D721Med (cell line): ENCODE measurements around the gene SLC22A5.

Source experiments
- DNase-seq: peaks from one replicate; pipeline ENCODE4 v3.0.0; 2011; ENCODE audit warnings: low spot score; ENCODE audit not compliant: insufficient read length
- FAIRE-seq: peaks from 2 replicates; lab custom pipeline; 2011; peaks lifted over from hg19 to GRCh38; lab: Jason Lieb, UNC
- TF ChIP-seq, protein P1 (sequence below): IDR thresholded peaks from 2 replicates; pipeline ENCODE4 v1.5.1; 2012; ENCODE audit warnings: mild to moderate bottlenecking, control low read depth; ENCODE audit not compliant: insufficient read depth; ENCODE audit errors: missing control alignments

The SLC22A5 gene

DNA sequence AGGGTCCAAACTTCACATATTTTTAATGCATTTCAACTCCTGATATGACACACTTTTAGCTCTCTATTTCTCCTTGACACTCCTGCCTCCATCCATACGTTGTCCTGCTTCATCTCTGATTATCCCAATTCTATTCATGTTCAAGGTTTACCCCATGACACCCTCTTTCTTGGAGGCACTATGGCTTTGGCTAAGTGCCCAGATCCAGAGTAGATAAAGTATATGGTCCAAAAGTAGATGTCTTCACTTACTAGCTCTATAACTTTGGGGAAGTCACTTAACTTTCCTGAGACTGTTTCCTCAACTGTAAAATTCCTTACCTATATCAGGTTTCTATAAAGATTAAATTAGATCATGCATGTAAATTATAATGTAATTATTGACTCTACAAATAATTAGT, 36.1 kb downstream of the SLC22A5 start:
- DNase-seq (no peak), FAIRE-seq (no peak)
- TF ChIP-seq, protein P1, sequence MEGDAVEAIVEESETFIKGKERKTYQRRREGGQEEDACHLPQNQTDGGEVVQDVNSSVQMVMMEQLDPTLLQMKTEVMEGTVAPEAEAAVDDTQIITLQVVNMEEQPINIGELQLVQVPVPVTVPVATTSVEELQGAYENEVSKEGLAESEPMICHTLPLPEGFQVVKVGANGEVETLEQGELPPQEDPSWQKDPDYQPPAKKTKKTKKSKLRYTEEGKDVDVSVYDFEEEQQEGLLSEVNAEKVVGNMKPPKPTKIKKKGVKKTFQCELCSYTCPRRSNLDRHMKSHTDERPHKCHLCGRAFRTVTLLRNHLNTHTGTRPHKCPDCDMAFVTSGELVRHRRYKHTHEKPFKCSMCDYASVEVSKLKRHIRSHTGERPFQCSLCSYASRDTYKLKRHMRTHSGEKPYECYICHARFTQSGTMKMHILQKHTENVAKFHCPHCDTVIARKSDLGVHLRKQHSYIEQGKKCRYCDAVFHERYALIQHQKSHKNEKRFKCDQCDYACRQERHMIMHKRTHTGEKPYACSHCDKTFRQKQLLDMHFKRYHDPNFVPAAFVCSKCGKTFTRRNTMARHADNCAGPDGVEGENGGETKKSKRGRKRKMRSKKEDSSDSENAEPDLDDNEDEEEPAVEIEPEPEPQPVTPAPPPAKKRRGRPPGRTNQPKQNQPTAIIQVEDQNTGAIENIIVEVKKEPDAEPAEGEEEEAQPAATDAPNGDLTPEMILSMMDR, result no peak

DNA sequence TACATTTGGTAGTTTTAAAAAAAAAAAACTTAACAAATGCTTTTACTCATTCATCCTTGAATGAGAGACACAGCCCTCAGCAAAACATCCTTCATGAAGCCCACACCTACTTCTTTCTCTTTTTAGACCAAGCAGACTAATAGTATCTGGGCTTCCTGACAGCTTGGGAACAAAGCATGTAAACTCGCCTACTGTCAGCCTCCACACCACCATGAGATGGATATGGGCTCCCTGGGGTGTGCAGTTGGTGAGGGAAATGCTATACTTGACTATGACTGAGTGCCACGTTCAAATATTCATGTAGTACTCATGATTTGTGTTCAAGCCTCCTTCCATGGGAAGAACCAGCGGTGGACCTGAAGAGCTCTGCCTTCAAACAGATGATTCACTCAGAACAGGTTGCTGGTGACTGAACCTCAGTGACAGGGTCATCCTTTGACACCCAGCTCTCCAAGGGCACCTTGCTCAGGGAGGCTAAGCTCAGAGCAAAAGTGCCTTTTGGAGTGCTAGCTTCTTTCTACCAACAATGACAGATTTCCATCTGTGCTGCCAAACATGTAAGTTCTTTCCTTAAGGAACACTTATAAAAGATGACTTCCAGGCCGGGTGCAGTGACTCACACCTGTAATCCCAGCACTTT, 36.8 kb downstream of the SLC22A5 start:
- no peak for FAIRE-seq
- no peak for DNase-seq
- TF ChIP-seq, protein P1, result no peak

DNA sequence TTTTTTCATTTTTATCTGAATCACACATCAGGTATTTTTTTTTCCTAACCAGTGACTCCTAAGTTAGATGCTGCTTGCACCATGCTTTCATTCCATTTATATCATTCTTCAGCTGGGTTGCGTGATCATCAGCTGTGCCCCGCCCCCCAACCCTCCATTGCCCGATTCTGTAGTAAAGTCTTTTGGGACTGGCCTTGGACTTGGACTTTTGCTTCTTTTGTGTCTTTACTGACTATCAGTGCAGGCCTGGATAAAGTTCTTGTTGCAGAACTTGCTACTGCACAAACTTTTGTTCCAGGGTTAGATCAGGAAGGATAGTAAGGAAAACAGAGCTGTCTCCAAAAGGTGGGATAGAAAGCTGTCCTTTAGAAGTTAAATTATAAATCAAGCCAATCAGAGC, 38.5 kb downstream of the SLC22A5 start:
- TF ChIP-seq, protein P1, result no peak
- FAIRE-seq, result no peak
- DNase-seq, result no peak

DNA sequence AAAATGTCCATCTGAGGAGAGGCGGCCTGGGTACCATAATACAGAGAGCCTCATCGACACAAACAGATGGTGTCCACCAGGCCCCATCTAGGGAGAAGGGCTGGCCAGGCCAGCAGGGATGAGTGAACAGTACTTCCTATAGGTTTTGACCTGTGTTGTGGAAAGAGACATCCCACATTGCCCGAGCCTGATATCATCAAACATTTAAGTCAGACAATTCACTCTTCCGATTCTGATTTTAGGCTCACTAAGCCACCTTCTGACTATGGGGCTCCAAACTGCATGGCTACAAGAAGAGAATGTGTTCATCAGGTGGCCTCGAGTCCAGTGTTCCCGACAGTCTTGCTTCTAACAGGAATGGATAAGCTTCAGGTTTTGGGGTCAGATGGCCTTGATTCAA, 38.9 kb downstream of the SLC22A5 start:
- no peak for DNase-seq
- FAIRE-seq, result no peak
- TF ChIP-seq, protein P1, result no peak

DNA sequence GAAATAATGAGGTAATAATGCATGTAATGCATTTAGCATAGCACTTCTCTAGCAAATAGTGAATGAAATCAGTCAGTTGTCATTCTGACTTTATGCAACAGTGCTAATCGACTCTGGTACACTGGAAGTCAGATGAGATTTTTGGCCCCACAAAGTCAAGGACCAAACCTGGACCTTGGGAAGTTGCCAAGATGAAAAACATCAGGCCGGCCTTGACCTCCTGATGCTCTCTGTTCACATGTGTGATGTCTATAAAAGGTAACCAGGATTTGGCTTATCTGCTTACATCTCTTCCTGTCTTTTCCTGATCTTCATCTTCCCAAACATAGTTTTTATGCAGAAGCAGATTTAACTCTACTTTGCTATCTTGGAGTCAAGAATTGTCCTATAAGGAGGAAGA, 39.5 kb downstream of the SLC22A5 start:
- FAIRE-seq (no peak), DNase-seq (no peak)
- TF ChIP-seq, protein P1, result no peak

DNA sequence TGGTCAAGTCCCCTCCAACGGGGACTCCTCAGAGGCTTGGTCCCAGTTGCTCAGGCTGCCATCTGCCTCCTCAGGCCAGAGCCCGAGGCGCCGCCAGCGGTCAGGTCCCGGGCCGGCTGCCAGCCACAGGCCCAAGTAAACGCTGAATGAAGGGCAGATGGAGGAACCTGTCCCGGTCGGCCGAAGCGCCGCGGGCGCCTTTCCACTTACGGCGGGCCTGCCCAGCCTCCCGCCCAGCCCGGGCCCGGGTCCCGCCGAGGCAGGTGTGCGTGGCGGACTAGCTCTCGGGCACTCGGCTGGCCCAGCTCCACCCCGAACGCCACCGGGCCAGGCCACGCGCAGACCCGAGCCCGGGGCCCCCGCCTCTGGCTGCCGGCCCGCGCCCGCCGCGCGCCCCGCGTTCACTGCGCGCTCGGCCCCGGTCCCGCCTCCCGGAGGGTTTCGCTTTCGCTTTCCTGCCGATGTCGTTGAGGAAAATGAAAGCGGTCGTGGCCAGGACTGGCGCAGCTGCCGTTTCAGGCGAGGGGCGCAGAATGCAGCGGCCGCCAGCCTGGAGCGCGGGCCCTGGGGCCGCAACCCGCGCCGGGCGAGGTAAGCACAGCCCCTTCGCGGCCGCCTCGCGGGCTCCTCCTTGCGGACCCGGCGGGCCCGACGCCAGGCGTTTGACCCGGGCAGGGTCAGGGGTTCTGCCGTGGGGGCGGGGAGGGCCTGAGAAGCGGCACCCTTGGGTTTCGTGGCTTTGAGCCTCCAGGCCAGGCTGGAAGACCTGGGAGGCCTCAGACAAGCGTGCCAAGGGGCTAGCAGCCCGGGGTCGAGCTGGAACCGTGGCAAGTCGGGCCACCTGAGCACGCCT, 41.2 kb downstream of the SLC22A5 start:
- FAIRE-seq (no peak), DNase-seq (peak; percentile 75)
- TF ChIP-seq, protein P1, result peak; percentile 47
